Glutamatergic neuron (in vitro differentiated cells): ENCODE results near the gene MRPS33. TPM values are rescaled to one million over a fixed set of nuclear protein-coding genes. Genes with fewer than 3 reads are reported as not detected.
"Not testable (repeated sequence)": the region's sequence is repeated elsewhere in the genome, so short reads cannot be mapped to it uniquely, and the experiment has no call there.

ENCODE experiments used
- DNase-seq: peaks from one replicate; pipeline ENCODE4 v3.0.0; 2022
- H3K27ac Mint-ChIP-seq: one replicate; pipeline ENCODE4 v1.8.0; 2020; ENCODE audit warnings: mild to moderate bottlenecking, mixed read lengths, inconsistent platforms; ENCODE audit not compliant: unreplicated experiment
- H3K27me3 Mint-ChIP-seq: one replicate; pipeline ENCODE4 v1.8.0; 2020; ENCODE audit warnings: mild to moderate bottlenecking, moderate library complexity, mixed read lengths, inconsistent platforms; ENCODE audit not compliant: unreplicated experiment
- H3K36me3 Mint-ChIP-seq: one replicate; pipeline ENCODE4 v1.8.0; 2020; ENCODE audit warnings: mild to moderate bottlenecking, mixed read lengths, inconsistent platforms; ENCODE audit not compliant: unreplicated experiment
- H3K4me1 Mint-ChIP-seq: one replicate; pipeline ENCODE4 v1.8.0; 2020; ENCODE audit warnings: mild to moderate bottlenecking, low read depth, mixed read lengths, inconsistent platforms; ENCODE audit not compliant: unreplicated experiment
- H3K4me3 Mint-ChIP-seq: one replicate; pipeline ENCODE4 v1.8.0; 2020; ENCODE audit warnings: mild to moderate bottlenecking, mixed read lengths, inconsistent platforms; ENCODE audit not compliant: unreplicated experiment
- H3K9me3 Mint-ChIP-seq: one replicate; pipeline ENCODE4 v1.8.0; 2020; ENCODE audit warnings: mild to moderate bottlenecking, moderate library complexity, mixed read lengths, inconsistent platforms; ENCODE audit not compliant: unreplicated experiment
- CTCF ChIP-seq: fragments of 200-600 bp; sonication (generic); IDR thresholded peaks from one replicate; pipeline ENCODE4 v1.5.0; 2021; ENCODE audit not compliant: partially characterized antibody, unreplicated experiment
- total RNA-seq: library from RNA; stranded (reverse); fragmentation: NEBNext Ultra II Directional; extraction: Animal tissue kit (Norgen Biotek cat#: 25700); gene quantifications from one replicate; pipeline ENCODE4 v1.2.1, GENCODE V29; 2021; ENCODE audit not compliant: unreplicated experiment

MRPS33 gene
- total RNA-seq, 1 donor from 2014 or later = 33.9 TPM

GRCh38 chr7:141045126-141045841 lies 30.5 kb upstream of the MRPS33 start:
- H3K27ac Mint-ChIP-seq = no peak overlapping the region
- peaks cover 3% of the 10 kb centered on the region for H3K27me3 Mint-ChIP-seq
- no peak for TF ChIP-seq CTCF
- no peaks in the 10 kb centered on the region for H3K4me1 Mint-ChIP-seq
- H3K4me3 Mint-ChIP-seq = no peak overlapping the region
- DNase-seq = no peak
- peaks cover 2% of the 10 kb centered on the region for H3K9me3 Mint-ChIP-seq
- H3K36me3 Mint-ChIP-seq = peaks cover 6% of the 10 kb centered on the region

GRCh38 chr7:141043616-141044015 lies 28.9 kb upstream of the MRPS33 start:
- peaks cover 3% of the 10 kb centered on the region for H3K9me3 Mint-ChIP-seq
- peaks cover 3% of the 10 kb centered on the region for H3K27me3 Mint-ChIP-seq
- H3K36me3 Mint-ChIP-seq = peaks cover 6% of the 10 kb centered on the region
- H3K4me1 Mint-ChIP-seq = no peaks in the 10 kb centered on the region
- DNase-seq = no peak
- no peak overlapping the region for H3K4me3 Mint-ChIP-seq
- H3K27ac Mint-ChIP-seq = no peak overlapping the region
- TF ChIP-seq CTCF = no peak

GRCh38 chr7:141042222-141043193 lies 27.8 kb upstream of the MRPS33 start:
- Mint-ChIP-seq H3K27ac (no peak overlapping the region), H3K27me3 (peaks cover 3% of the 10 kb centered on the region), H3K9me3 (peaks cover 3% of the 10 kb centered on the region), H3K4me3 (no peak overlapping the region), H3K36me3 (peaks cover 6% of the 10 kb centered on the region), H3K4me1 (no peaks in the 10 kb centered on the region)
- no peak for DNase-seq
- TF ChIP-seq CTCF = no peak

GRCh38 chr7:141039376-141039775 lies 24.6 kb upstream of the MRPS33 start:
- no peak overlapping the region for H3K4me3 Mint-ChIP-seq
- H3K9me3 Mint-ChIP-seq = peaks cover 2% of the 10 kb centered on the region
- no peak overlapping the region for H3K27ac Mint-ChIP-seq
- DNase-seq = no peak
- H3K4me1 Mint-ChIP-seq = no peaks in the 10 kb centered on the region
- no peaks in the 10 kb centered on the region for H3K27me3 Mint-ChIP-seq
- no peak for TF ChIP-seq CTCF
- H3K36me3 Mint-ChIP-seq = no peaks in the 10 kb centered on the region

GRCh38 chr7:141038100-141038499 lies 23.3 kb upstream of the MRPS33 start:
- H3K36me3 Mint-ChIP-seq, H3K4me1 Mint-ChIP-seq, H3K27ac Mint-ChIP-seq, DNase-seq, H3K4me3 Mint-ChIP-seq, H3K9me3 Mint-ChIP-seq, H3K27me3 Mint-ChIP-seq: not testable (repeated sequence)

- not testable (repeated sequence) for H3K27me3 Mint-ChIP-seq, H3K9me3 Mint-ChIP-seq, H3K4me3 Mint-ChIP-seq, DNase-seq, H3K27ac Mint-ChIP-seq, H3K4me1 Mint-ChIP-seq
- peaks cover 12% of the 10 kb centered on the region for H3K36me3 Mint-ChIP-seq
Measured at GRCh38 chr7:141032539-141033323, 18.0 kb upstream of the MRPS33 start.
